ENCODE results near the gene ABI1. TPM values are rescaled to one million over a fixed set of nuclear protein-coding genes. Genes with fewer than 3 reads are reported as not detected.

Gene ABI1
- total RNA-seq, 1 donor = 71.4 TPM

DNA sequence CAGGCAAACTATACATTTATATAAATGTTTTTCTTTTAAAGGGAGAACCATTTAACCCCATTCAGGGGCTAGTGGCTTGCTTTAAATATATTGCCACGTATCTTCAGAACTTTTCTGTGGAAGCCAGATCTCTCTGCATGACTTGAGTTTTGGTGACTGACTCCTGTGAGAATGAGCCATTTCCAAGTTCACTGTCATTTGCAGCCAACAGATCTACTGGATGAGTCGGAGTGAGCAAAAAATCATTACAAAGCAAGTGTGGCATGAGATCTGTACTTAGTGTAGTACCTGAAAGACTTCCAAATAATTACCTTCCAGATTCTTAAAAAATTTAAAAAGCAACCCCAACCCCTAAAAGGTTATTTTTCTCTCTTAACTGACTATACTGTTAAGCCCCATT lies 117.7 kb downstream of the ABI1 start:
- TF ChIP-seq CTCF (IDR thresholded peaks at IDR 0.05; ENCODE audit: insufficient read depth, low read length) = no peak
- DNase-seq (ENCODE audit: low read depth) = no peak
- no peak overlapping the region for H3K4me3 ChIP-seq (ENCODE audit: low read depth, low read length)

DNA sequence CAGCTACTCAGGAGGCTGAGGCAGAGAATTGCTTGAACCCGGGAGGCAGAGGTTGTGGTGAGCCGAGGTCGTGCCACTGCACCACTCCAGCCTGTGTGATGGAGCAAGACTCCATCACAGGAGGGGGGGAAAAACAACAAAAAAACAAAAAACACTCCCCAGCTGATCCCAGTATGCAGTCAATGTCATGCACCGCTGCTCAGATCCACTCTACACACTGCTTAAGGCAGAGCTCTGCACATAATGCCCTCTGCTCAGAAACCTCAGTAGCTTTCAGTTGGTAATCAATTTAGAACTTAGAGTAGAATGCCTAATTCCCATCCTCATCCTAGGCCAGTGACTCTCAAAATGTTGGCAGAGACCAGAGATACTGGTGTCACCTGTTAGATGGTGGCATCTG lies 119.4 kb downstream of the ABI1 start:
- no peak overlapping the region for H3K4me3 ChIP-seq (ENCODE audit: low read depth, low read length)
- no peak for DNase-seq (ENCODE audit: low read depth)
- TF ChIP-seq CTCF (IDR thresholded peaks at IDR 0.05; ENCODE audit: insufficient read depth, low read length) = no peak

- TF ChIP-seq CTCF (IDR thresholded peaks at IDR 0.05; ENCODE audit: insufficient read depth, low read length) = no peak
- no peak overlapping the region for H3K4me3 ChIP-seq (ENCODE audit: low read depth, low read length)
- DNase-seq (ENCODE audit: low read depth) = no peak
These were observed 121.6 kb downstream of the ABI1 start for GRCh38 chr10:26739071-26739631.

DNA sequence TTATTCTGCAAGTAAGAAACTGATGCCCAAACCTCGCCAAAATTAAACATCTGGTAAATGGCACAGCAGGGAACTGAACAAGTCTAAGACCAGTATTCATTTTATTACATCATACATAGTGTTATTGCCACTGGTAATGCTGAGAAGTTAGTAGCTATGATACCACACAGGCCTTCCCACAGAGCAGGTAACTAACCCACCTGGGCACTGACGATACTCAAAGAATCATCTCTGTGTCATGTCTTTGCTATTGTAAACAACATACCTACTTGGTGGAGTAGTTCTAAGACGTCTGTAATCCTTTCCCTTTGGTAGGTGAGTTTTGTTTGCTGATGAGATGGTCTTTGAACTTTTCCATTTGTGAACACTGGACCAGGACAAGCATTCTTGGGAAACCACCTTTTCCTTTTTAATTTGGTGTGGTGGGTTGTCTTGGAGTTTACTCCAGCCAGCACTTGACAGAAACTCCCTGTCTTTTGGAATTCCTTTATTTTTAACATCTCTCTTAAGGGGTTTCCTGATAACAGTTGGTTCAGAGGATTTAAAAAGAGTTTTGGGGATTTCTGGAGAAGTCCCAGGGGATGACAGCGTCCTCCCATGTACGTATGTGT lies 122.4 kb downstream of the ABI1 start:
- peak; percentile 34 for DNase-seq (ENCODE audit: low read depth)
- H3K4me3 ChIP-seq (ENCODE audit: low read depth, low read length) = no peak overlapping the region
- no peak for TF ChIP-seq CTCF (IDR thresholded peaks at IDR 0.05; ENCODE audit: insufficient read depth, low read length)

DNA sequence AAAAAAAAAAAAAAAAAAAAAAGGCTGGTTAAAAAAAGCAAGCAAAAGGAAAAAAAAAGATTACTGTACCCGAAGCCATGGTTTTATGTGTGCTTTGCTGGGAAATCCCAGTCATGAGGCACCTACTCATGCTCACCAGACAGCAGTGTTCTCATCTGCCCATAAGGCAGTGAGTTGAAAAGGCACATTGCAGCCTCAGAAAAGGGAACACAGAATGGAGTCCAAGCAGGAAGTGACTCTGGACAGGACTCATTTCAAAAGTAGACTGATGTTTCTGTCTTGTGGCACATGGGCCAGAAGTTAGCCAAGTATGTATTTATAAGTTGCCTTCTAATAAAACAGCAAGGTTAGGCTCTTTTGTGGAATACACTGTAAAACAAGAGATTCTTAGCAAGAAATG lies 123.0 kb downstream of the ABI1 start:
- TF ChIP-seq CTCF (IDR thresholded peaks at IDR 0.05; ENCODE audit: insufficient read depth, low read length) = no peak
- DNase-seq (ENCODE audit: low read depth) = peak; percentile 15
- H3K4me3 ChIP-seq (ENCODE audit: low read depth, low read length) = no peak overlapping the region

DNA sequence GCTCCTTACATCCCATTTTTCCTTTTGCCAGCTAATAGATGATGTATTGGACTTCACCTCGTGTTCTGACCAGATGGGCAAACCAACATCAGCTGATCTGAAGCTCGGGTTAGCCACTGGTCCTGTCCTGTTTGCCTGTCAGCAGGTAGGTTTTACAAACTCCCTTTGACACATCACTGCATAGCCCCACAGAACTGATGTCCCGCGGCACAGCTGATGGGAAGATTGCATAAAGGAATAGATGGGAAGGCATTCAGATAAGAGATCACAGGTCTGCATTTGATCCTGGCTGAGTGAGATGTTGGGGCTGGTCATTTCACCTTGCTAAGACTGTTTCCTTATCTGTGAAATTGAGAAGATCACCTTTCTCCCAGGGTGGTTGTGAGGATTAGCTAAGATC lies 125.3 kb downstream of the ABI1 start:
- no peak overlapping the region for H3K4me3 ChIP-seq (ENCODE audit: low read depth, low read length)
- no peak for DNase-seq (ENCODE audit: low read depth)
- no peak for TF ChIP-seq CTCF (IDR thresholded peaks at IDR 0.05; ENCODE audit: insufficient read depth, low read length)

Measured in fibroblast of the aortic adventitia (primary cell).